Left forelimb (tissue), 1 donor: ENCODE data around the gene DIP2A.

Experiments used
- DNase-seq: peaks from one replicate; pipeline ENCODE4 v3.0.0-alpha.2; 2018; ENCODE audit warnings: low spot score

The DIP2A gene

DNA sequence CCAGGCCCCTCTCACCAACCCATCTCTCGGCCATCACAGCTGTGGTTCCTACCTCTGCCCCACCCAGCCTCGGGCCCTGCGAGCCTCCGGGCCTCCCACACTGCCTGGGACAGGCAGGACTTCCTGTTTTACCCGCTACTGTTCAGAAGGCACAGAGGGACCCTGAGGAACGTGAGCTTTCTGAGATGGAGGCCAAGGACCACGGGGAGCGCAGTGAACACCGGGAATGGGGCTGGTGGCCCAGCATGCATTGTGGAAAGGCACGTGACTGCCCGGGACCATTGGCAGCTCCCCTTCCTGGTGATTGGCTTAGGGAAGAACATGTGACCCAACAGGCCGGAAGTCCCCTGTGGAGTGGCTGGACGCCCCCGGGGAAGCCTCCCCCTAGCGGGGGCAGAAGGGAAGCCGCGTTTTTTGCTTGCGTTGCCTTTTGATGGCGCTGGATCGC lies 139.2 kb downstream of the DIP2A start:
- DNase-seq: no peak

DNA sequence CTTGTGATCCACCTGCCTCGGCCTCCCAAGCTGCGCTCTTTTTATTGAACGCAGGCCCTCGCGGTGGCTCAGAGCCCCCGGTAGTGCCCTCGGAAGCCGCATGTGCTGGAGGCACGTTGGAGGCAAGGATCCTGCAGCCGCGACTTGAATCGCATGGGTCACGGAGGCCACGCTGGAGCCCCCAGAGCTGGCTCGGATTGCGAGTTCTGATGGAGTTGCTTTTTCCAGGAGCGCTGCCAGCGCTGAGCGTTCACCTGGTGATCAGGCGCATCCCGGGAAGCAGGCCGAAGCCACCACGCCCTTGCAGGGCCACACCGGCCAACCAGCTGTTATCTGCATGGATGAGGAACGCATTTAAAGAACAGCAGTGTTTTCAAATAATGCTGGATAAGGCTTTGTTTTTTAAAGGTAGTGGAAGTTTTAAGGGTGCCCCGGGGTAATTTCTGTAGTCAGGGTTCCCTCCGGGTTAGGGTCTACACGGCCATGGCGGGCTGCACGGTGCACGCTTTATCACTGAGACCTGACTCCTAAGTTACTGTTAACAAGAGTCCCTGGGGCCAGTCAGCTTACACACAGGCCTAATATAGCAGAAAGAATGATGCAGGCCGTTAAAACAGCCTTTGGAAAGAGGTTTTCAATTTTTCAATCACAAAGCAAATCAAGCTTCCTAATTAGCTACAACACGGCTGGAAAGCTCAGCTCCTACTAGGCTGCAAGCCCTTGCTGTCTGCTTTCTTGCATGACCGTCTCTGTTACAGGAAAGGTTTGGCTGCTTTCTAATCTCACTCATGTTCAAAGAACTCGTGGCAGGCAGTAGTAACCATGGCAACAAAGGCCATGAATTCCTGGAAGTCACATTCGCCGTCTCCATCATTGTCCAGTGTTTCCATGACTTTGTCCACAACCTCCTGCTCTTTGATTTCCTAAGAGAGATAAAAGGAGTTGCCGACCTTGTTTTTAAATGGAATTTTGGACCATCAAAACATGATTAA lies 140.2 kb downstream of the DIP2A start:
- DNase-seq: no peak

DNA sequence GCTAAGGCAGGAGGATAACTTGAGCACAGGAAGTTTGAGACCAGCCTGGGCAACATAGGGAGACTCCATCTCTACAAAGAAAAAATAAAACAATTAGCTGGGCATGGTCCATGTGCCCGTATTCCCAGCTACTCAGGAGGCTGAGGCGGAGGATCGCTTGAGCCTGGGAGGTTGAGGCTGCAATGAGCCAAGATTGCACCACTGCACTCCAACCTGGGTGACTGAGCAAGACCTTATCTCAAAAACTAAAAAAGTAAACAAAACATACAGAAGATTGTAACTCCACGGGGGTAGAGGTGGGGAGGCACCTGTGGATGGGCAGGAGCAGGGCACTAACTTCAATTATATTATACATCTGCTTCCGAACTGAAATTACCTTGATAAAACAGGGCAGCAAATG lies 141.6 kb downstream of the DIP2A start:
- DNase-seq: no peak

DNA sequence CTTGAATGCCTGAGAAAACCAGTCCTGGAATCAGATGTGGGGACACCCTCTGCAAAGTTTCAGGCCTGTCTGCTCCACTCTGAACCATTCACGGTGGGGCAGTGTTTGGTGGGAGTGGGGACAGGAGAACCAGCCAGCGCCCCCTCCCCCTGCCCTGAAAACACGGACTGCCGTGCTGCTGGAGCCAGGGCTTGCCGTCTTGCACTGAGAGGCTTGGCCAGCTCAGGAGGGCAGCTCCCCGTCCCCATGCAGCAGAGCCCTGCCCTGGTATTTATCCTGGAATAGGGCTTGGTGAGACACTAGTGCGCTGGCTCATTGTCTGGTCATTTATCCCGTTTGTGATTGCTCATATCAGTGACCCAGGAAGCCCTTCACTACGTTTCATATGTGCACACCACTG lies 142.3 kb downstream of the DIP2A start:
- no peak for DNase-seq

DNA sequence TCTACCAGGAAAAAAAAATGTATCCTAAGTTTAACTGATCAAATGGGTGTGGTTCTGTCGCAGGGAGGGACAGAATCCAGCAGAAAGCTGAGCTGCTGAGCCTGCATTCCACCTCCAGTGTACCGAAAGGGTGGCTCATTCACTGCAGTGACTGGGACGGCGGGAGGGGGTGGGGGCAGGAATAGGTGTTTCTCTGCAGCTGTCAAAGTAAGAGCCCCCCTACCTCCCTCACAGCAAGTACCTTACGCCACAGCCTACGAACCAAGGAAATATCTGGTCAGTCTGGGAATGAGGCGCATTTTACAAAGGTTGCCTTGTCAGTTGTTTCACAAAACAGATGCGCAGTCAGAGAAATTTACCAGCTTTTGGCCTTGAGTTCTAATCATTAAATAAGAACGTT lies 144.5 kb downstream of the DIP2A start:
- no peak for DNase-seq

DNA sequence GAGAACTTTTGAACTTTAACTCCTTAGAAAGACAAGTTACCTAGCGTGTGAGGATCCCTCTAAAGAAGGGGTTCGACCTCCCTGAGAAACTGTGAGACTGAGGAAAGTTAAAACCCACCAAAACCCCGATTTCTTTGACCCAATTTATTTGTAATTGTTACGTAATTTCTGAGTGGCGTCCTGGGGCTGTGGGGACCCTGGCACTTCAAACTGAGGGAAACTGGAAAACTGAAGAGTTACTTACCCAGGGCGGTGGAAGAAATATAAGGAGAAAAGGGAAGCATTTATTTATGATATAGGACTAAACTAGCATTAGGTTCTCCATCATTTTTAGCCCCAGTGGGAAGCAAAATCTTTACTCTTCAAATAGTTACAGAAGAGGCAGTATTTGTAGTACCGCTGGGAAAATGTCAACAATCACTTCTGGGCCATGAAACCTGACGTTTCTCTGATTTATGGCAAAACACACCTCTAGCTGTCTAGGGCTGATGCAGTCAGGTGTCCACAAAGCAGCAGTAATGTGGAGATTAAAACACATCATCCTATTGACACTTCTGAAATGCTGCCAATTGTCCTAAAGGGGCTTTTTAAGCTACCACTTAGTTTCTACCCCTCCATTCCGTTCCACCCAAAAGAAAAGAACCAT lies 145.8 kb downstream of the DIP2A start:
- no peak for DNase-seq

DNA sequence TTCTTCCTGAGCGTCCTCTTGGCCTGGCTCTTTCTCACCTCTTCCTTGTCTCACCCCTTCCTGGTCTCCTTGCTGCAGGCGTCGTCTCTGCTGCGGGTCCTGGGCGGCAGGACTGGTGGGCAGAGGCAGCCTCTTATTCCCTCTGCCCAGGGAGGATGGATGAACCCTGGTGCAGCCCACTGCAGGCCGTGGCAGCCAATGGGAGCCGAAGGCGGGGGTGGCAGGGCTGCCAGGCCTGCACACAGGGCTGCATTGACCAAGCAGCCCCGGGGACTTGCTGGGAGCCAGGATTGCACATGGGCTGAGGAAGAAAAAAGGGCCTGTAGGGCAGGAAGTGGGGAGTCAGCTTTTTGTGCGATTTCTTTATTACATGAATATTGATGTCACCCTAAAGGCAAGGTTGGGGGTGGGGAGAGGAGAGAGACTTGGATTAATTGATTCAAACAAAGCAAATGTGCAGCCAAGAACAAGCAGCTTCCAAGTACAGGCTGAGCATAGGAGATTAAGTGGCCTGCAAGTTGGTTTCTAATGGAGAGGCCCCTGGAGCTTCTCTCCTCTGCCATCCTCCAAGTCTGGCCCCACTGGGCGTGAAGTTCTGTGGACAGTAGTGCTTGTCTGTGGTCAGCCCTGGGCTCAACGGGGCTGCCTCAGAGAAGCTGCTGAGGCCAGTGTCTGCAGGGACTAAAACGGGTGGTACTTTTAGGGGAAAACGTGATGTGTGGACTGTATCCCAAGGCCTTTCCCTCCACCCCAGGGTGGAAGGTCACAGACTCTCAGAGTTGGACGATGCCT lies 146.5 kb downstream of the DIP2A start, which contains the start of gene S100B:
Gene S100B (minus strand): TSS at position 108 of the 792 bp plus-strand sequence. CDS start 2,667 bp downstream, outside the sequence.
- no peak for DNase-seq

DNA sequence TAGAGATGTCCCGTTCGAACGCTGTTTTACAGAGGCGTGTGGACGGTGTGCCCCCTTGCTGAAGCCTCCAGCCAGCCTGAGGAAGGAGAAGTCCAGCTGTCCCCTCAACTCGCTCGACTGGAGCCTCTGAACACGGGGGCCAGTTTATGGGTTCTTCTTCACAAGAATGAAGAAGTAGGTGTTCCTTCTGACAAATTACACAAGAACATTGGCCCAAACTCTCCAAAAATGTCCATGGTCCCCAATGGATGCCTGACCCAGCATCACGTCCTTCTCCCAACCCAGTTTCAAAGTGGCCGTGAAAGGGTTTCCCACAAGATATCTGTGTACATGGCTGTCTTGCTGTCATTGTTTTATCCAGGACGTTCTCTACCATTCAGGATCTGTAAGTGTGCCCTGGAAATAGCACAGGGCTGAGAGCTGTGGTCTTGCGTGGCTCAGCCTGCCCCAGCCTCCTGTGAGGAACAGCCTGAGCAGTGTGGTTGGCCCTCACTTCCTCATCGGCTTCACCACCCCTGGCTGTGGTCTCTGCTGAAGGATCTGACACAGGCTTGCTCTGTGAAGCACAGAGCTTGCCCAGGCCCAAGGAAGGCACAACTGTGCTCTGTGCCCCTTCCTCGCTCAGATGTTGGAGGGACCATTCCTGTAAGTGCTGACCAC lies 147.2 kb downstream of the DIP2A start:
- DNase-seq: no peak

DNA sequence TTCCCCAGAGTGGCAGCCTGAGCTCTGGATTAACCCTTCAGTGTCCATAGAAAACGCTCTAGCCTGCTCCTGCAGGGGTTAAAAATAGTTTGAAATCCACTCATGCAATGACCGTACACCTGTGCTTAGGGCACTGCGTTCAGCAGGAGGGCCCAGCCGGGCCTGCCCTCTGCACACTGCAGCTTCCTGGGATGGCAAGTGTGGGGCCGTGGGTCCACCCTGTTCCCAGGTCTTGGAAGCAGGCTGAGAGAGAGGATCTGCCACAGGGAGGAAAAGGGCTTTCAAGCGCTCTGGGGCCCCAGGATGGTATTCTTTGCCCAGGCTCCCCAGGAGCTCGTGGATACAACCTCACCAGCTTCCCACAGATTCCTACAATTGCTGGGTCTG lies 147.7 kb downstream of the DIP2A start:
- DNase-seq: no peak

DNA sequence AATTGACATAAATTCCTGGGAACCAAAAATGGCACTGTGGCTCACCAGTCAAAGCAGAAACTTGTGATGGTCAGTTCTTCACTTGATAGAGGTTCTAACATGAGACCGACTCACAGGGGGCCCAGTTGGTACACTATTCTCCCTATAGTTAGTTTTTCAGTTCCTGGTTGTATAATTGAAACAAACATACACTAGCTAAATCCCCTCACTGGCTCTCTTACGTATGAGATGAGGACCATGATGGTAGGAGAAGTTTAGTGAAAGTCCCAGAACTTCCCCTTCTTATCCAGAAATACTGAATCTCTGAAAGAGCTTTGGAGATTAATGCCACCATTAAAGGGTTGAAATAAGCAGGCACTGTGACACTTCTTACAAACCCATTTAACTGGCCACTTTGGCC lies 148.9 kb downstream of the DIP2A start:
- no peak for DNase-seq

DNA sequence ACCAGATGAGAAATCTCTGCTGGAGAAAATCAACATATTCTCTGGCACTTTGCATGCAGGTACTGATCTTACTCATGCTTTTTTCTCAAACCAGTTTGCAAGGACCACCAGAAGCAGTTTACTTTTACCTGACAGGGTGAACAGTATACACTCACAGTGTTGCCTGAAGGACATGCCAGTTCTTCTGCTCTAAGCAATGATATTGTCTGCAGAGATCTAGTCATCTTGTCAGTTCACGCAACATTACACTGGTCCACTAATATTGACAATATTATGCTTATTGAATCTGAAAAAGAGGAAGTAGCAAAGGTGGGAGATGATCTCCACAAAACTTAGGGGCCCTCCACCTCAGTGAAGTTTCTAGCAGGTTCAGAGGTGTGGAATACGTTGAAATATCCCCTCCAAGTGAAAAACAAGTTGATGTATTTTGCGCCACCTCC lies 150.0 kb downstream of the DIP2A start:
- DNase-seq: no peak

DNA sequence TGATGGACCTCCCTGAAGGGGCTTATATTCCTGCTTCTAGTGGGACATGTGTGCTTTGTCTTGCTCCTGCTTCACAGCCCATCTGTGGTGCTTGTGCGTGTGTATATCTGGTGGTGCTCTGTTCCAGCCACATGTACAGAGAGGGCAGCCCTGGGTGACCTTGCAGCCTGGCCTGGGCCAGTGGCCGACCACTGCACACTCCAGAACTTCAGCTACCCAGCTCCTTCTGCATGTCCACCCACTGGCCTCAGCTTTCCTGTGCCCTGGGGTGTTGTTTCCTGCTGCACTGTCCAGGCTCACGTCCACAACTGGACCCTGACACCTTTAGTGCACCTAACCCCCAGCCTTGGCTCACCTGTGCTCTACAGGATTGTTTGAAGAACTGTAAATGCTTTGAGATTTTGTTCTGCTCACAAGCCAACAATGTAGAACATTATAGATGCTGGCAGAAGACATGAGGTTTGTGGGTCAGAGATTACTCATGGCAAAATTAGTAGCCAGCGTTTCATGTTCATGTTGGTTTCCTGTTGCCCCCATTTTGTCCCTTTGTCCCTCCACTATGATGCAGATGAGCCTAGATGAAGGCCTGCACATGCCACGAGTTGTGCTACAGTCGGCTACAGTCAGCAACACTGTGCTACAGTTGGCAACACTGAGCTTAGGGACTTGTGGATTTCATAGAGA lies 151.5 kb downstream of the DIP2A start:
- DNase-seq: no peak

DNA sequence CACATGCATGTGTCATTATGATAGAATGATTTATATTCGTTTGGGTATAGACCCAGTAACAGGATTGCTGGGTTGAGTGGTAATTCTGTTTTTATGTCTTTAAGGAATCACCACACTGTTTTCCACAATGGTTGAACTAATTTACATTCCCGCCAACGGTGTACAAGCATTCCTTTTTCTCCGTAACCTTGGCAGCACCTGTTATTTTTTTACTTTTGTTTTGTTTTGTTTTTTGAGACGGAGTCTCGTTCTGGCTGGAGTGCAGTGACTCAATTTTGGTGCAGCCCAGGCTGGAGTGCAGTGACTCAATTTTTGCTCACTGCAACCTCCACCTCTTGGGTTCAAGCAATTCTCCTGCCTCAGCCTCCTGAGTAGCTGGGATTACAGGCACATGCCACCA lies 154.7 kb downstream of the DIP2A start:
- DNase-seq: no peak

DNA sequence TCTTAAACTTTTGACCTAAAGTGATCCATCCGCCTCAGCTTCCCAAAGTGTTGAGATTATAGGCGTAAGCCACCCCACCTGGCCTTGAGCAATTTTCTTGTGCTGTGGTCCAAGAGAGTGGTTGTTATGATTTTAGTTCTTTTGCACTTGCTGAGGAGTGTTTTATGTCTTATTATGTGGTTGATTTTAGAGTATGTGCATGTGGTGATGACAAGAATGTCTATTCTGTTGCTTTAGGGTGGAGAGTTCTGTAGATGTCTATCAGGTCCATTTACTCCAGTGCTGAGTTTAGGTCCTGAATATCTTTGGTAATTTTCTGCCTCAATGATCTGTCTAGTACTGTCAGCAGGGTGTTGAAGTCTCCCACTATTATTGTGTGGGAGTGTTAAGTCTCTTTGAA lies 157.4 kb downstream of the DIP2A start:
- no peak for DNase-seq

DNA sequence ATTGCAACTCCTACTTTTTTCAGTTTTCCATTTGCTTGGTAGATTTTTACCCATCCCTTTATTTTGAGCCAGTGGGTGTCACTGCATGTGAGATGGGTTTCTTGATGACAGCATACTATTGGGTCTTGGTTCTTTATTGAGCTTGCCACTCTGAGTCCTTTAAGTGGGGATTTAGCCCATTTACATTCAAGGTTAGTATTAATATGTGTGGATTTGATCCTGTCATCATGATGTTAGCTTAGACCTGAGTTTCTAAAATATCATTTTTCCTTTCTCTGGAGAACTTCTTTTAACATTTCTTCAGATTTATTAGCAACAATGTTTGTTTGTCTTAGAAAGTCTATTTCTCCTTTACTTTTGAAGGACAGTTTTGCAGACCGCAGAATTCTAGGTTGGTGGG lies 158.0 kb downstream of the DIP2A start:
- no peak for DNase-seq

DNA sequence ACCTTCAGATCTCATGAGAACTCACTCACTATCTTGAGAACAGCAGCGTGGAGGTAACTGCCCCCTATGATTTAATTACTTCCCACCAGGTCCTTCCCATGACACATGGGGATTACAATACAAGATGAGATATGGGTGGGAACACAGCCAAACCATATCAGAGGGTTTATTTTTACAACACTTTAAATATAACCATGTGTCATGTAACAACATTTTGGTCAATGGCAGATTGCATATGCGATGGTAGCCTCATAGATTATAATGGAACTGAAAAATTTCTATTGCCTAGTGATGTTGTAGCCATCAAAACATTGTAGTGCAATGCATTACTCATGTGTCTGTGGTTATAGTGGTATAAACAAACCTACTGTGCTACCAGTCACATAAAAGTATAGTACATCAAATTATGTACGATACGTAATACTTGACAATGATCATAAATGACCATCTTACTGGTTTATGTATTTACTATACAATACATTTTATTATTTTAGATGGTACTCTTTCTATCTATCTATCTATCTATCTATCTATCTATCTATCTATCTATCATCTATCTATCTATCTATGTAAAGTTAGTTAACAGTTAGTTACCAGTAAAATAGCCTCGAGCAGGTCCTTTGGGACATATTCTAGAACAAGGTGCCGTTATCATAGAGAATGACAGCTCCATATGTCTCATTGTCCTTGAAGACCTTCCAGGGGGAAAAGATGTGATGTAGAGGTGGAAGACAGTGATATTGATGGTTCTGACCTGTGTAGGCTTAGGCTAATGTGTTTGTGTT lies 158.8 kb downstream of the DIP2A start:
- DNase-seq: no peak

DNA sequence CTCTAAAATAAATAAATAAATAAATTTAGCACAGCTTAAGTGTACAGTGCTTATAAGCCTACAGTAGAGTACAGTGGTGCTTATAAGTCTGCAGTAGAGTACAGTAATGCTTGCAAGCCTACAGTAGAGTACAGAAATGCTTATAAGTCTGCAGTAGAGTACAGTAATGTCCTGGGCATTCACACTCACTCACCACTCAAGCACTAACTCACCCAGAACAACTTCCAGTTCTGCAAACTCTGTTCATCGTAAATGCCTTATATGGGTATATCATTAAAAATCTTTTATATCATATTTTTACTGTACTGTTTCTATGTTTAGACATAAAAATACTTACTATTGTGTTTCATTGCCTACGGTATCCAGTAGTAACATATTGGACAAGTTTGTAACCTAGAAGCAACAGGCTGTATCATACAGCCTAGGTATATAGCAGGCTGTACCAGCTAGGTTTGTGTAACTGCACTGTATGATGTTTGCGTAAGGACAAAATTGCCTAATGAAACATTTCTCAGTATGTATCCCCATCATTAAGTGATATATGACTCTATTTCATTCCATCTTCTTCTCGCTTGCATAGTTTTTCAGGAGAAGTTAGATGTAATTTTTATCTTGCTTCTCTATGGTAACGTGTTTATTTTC lies 160.2 kb downstream of the DIP2A start:
- no peak for DNase-seq
